HEK293 (cell line): ENCODE results near the gene EMILIN1.
A peak's percentile ranks its signal among the peaks of the same experiment; 100 is the strongest.

Experiments used
- GLI2 ChIP-seq: fragments of 450-650 bp; formaldehyde crosslinking; IDR thresholded peaks from 2 replicates; pipeline ENCODE4; 2017; ENCODE audit warnings: missing biosample characterization, missing genetic modification characterization, low read depth, borderline replicate concordance
- GLI4 ChIP-seq: fragments of 450-650 bp; formaldehyde crosslinking; IDR thresholded peaks from 2 replicates; pipeline ENCODE4 v1.5.1; 2016; ENCODE audit warnings: missing biosample characterization, missing genetic modification characterization
- IKZF3 ChIP-seq: fragments of 450-650 bp; IDR thresholded peaks from 2 replicates; pipeline ENCODE4 v1.5.0; 2018; ENCODE audit warnings: missing biosample characterization, mild to moderate bottlenecking, missing genetic modification characterization, moderate library complexity
- KLF1 ChIP-seq: fragments of 450-650 bp; formaldehyde crosslinking; IDR thresholded peaks from 2 replicates; pipeline ENCODE4 v1.5.1; 2016; ENCODE audit warnings: missing biosample characterization, missing genetic modification characterization
- KLF7 ChIP-seq: fragments of 450-650 bp; formaldehyde crosslinking; IDR thresholded peaks from 2 replicates; pipeline ENCODE4 v1.5.1; 2016; ENCODE audit warnings: missing biosample characterization, missing genetic modification characterization, borderline replicate concordance
- REPIN1 ChIP-seq: fragments of 450-650 bp; formaldehyde crosslinking; IDR thresholded peaks from 2 replicates; pipeline ENCODE4 v1.5.1; 2017; ENCODE audit warnings: missing biosample characterization, missing genetic modification characterization, low read depth
- SETDB1 ChIP-seq: IDR thresholded peaks from one replicate; pipeline ENCODE4 v1.6.1; 2017; ENCODE audit warnings: mild to moderate bottlenecking, low read length, moderate library complexity, mixed read lengths; ENCODE audit not compliant: insufficient read length
- ZBTB20 ChIP-seq: fragments of 450-650 bp; formaldehyde crosslinking; IDR thresholded peaks from 2 replicates; pipeline ENCODE4 v1.5.1; 2016; ENCODE audit warnings: missing biosample characterization, missing genetic modification characterization
- ZBTB48 ChIP-seq: fragments of 450-650 bp; formaldehyde crosslinking; IDR thresholded peaks from 2 replicates; pipeline ENCODE4 v1.5.1; 2016; ENCODE audit warnings: missing biosample characterization, missing genetic modification characterization
- ZBTB7A ChIP-seq: fragments of 450-650 bp; formaldehyde crosslinking; IDR thresholded peaks from 2 replicates; pipeline ENCODE4 v1.5.1; 2016; ENCODE audit warnings: low read depth, missing biosample characterization, missing genetic modification characterization
- ZNF10 ChIP-seq: fragments of 450-650 bp; formaldehyde crosslinking; IDR thresholded peaks from 2 replicates; pipeline ENCODE4 v1.5.1; 2017; ENCODE audit warnings: missing biosample characterization, missing genetic modification characterization
- ZNF16 ChIP-seq: fragments of 450-650 bp; formaldehyde crosslinking; IDR thresholded peaks from 2 replicates; pipeline ENCODE4 v1.5.1; 2016; ENCODE audit warnings: low read depth, missing biosample characterization, missing genetic modification characterization
- ZNF211 ChIP-seq: fragments of 450-650 bp; formaldehyde crosslinking; IDR thresholded peaks from 2 replicates; pipeline ENCODE4 v1.5.1; 2016; ENCODE audit warnings: low read depth, missing biosample characterization, missing genetic modification characterization
- ZNF223 ChIP-seq: fragments of 450-650 bp; formaldehyde crosslinking; IDR thresholded peaks from 2 replicates; pipeline ENCODE4 v1.5.1; 2016; ENCODE audit warnings: missing biosample characterization, missing genetic modification characterization
- ZNF24 ChIP-seq: fragments of 450-650 bp; formaldehyde crosslinking; IDR thresholded peaks from 2 replicates; pipeline ENCODE4 v1.5.1; 2016; ENCODE audit warnings: missing biosample characterization, missing genetic modification characterization
- ZNF292 ChIP-seq: fragments of 450-650 bp; formaldehyde crosslinking; IDR thresholded peaks from 2 replicates; pipeline ENCODE4 v1.5.1; 2016; ENCODE audit warnings: low read depth, missing biosample characterization, missing genetic modification characterization, borderline replicate concordance
- ZNF350 ChIP-seq: fragments of 450-650 bp; formaldehyde crosslinking; IDR thresholded peaks from 2 replicates; pipeline ENCODE4 v1.5.0; 2017; ENCODE audit warnings: missing biosample characterization, mild to moderate bottlenecking, missing genetic modification characterization
- ZNF433 ChIP-seq: fragments of 450-650 bp; formaldehyde crosslinking; IDR thresholded peaks from 2 replicates; pipeline ENCODE4 v1.5.1; 2016; ENCODE audit warnings: missing biosample characterization, missing genetic modification characterization, low read depth
- ZNF529 ChIP-seq: fragments of 450-650 bp; formaldehyde crosslinking; IDR thresholded peaks from 2 replicates; pipeline ENCODE4 v1.5.1; 2017; ENCODE audit warnings: missing genetic modification characterization, missing biosample characterization; ENCODE audit not compliant: insufficient replicate concordance
- ZNF596 ChIP-seq: fragments of 450-650 bp; IDR thresholded peaks from 2 replicates; pipeline ENCODE4 v1.5.0; 2018; ENCODE audit warnings: missing biosample characterization, mild to moderate bottlenecking, missing genetic modification characterization, moderate library complexity
- ZNF660 ChIP-seq: fragments of 450-650 bp; IDR thresholded peaks from 2 replicates; pipeline ENCODE4 v1.5.1; 2018; ENCODE audit warnings: missing biosample characterization, mild to moderate bottlenecking, missing genetic modification characterization
- ZNF664 ChIP-seq: fragments of 450-650 bp; formaldehyde crosslinking; IDR thresholded peaks from 2 replicates; pipeline ENCODE4 v1.5.1; 2016; ENCODE audit warnings: missing biosample characterization, missing genetic modification characterization
- ZNF76 ChIP-seq: fragments of 450-650 bp; formaldehyde crosslinking; IDR thresholded peaks from 2 replicates; pipeline ENCODE4; 2016; ENCODE audit warnings: low read depth, missing biosample characterization, missing genetic modification characterization, borderline replicate concordance
- ZNF792 ChIP-seq: fragments of 450-650 bp; formaldehyde crosslinking; IDR thresholded peaks from 2 replicates; pipeline ENCODE4 v1.5.1; 2016; ENCODE audit warnings: missing biosample characterization, missing genetic modification characterization
- ZNF837 ChIP-seq: fragments of 450-650 bp; formaldehyde crosslinking; IDR thresholded peaks from 2 replicates; pipeline ENCODE4 v1.5.1; 2016; ENCODE audit warnings: missing biosample characterization, missing genetic modification characterization
- ZXDB ChIP-seq: fragments of 450-650 bp; formaldehyde crosslinking; IDR thresholded peaks from 2 replicates; pipeline ENCODE4 v1.5.1; 2016; ENCODE audit warnings: missing biosample characterization, missing genetic modification characterization
- TF ChIP-seq, protein P1 (sequence below): fragments of 450-650 bp; formaldehyde crosslinking; IDR thresholded peaks from 2 replicates; pipeline ENCODE4 v1.5.1; 2016; ENCODE audit warnings: missing biosample characterization, missing genetic modification characterization
- TF ChIP-seq, protein P2 (sequence below): fragments of 450-650 bp; formaldehyde crosslinking; IDR thresholded peaks from 2 replicates; pipeline ENCODE4 v1.5.1; 2016; ENCODE audit warnings: missing biosample characterization, missing genetic modification characterization
- TF ChIP-seq, protein P3 (sequence below): fragments of 450-650 bp; formaldehyde crosslinking; IDR thresholded peaks from 2 replicates; pipeline ENCODE4 v1.5.1; 2016; ENCODE audit warnings: missing biosample characterization, missing genetic modification characterization
- TF ChIP-seq, protein P4 (sequence below): fragments of 450-650 bp; formaldehyde crosslinking; IDR thresholded peaks from 2 replicates; pipeline ENCODE4 v1.5.1; 2016; ENCODE audit warnings: missing biosample characterization, missing genetic modification characterization, low read depth
- TF ChIP-seq, protein P5 (sequence below): fragments of 450-650 bp; formaldehyde crosslinking; IDR thresholded peaks from 2 replicates; pipeline ENCODE4 v1.5.1; 2017; ENCODE audit warnings: missing biosample characterization, missing genetic modification characterization

EMILIN1 gene

DNA sequence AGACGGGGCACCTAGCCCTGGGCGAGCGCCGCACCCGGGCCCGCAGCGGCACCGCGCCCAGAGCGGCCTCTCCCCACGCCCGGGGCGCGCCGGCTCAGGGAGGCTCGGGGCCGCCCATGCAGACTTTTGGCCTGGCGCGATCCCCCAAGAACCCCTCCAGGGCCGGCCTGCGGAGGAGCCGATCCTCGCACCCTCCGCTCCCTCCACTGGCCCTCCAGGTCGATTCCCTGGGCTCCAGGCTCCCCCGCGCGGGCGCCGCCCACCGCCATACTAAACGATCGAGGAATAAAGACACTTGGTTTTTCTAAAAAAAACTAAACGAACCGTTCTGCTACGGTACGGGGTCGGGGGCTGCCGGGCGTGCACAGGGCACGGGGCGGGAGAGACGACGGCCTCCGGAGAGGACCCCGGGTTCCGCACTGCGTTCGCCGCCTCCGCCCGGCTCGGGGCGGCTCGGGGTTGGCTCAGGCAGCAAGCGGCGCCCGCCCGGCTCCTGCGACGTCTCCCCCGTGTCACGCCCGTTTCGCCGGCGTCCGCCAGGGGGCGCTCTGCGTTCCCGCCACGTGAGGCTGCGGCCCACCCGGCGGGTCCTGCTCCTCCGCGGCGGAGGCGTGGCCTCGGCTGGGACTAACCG, 7.8 kb downstream of the EMILIN1 start (continued):
- TF ChIP-seq ZNF16 (tag by site-specific recombination): no peak
- TF ChIP-seq ZNF211 (tag by site-specific recombination): no peak
- no peak for TF ChIP-seq ZNF350 (tag by site-specific recombination)
- no peak for TF ChIP-seq GLI4 (tag by site-specific recombination)
- TF ChIP-seq ZBTB7A (tag by site-specific recombination): no peak; the same call in 1 of the 2 replicates
- no peak; the same call in 1 of the 2 replicates for TF ChIP-seq ZBTB20 (tag by site-specific recombination)
- no peak for TF ChIP-seq ZNF596 (tag by site-specific recombination)
- no peak for TF ChIP-seq ZNF223 (tag by site-specific recombination)
- peak; percentile 63; the same call in 1 of the 2 replicates for TF ChIP-seq ZNF10 (tag by site-specific recombination)
- TF ChIP-seq GLI2 (tag by site-specific recombination): no peak
- no peak for TF ChIP-seq REPIN1 (tag by site-specific recombination)
- TF ChIP-seq ZNF837 (tag by site-specific recombination): no peak
- TF ChIP-seq ZNF76: 0 out of 2 replicates have a peak, but pooled peaks have one; percentile 12
- TF ChIP-seq ZBTB48: no peak
- no peak for TF ChIP-seq KLF1 (tag by site-specific recombination)
- no peak for TF ChIP-seq KLF7
- TF ChIP-seq, protein P1, sequence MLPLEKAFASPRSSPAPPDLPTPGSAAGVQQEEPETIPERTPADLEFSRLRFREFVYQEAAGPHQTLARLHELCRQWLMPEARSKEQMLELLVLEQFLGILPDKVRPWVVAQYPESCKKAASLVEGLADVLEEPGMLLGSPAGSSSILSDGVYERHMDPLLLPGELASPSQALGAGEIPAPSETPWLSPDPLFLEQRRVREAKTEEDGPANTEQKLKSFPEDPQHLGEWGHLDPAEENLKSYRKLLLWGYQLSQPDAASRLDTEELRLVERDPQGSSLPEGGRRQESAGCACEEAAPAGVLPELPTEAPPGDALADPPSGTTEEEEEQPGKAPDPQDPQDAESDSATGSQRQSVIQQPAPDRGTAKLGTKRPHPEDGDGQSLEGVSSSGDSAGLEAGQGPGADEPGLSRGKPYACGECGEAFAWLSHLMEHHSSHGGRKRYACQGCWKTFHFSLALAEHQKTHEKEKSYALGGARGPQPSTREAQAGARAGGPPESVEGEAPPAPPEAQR (tag by site-specific recombination): no peak
- TF ChIP-seq ZNF664 (tag by site-specific recombination): no peak
- TF ChIP-seq ZNF292: no peak
- TF ChIP-seq ZNF529 (tag by site-specific recombination): no peak
- TF ChIP-seq, protein P2, sequence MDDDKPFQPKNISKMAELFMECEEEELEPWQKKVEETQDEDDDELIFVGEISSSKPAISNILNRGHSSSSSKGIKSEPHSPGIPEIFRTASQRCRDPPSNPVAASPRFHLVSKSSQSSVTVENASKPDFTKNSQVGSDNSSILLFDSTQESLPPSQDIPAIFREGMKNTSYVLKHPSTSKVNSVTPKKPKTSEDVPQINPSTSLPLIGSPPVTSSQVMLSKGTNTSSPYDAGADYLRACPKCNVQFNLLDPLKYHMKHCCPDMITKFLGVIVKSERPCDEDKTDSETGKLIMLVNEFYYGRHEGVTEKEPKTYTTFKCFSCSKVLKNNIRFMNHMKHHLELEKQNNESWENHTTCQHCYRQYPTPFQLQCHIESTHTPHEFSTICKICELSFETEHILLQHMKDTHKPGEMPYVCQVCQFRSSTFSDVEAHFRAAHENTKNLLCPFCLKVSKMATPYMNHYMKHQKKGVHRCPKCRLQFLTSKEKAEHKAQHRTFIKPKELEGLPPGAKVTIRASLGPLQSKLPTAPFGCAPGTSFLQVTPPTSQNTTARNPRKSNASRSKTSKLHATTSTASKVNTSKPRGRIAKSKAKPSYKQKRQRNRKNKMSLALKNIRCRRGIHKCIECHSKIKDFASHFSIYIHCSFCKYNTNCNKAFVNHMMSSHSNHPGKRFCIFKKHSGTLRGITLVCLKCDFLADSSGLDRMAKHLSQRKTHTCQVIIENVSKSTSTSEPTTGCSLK: no peak
- TF ChIP-seq ZNF792 (tag by site-specific recombination): no peak
- TF ChIP-seq ZXDB: no peak
- peak; percentile 62; the same call in 1 of the 2 replicates for TF ChIP-seq ZNF660 (tag by site-specific recombination)
- TF ChIP-seq ZNF433 (tag by site-specific recombination): no peak
- TF ChIP-seq, protein P3, sequence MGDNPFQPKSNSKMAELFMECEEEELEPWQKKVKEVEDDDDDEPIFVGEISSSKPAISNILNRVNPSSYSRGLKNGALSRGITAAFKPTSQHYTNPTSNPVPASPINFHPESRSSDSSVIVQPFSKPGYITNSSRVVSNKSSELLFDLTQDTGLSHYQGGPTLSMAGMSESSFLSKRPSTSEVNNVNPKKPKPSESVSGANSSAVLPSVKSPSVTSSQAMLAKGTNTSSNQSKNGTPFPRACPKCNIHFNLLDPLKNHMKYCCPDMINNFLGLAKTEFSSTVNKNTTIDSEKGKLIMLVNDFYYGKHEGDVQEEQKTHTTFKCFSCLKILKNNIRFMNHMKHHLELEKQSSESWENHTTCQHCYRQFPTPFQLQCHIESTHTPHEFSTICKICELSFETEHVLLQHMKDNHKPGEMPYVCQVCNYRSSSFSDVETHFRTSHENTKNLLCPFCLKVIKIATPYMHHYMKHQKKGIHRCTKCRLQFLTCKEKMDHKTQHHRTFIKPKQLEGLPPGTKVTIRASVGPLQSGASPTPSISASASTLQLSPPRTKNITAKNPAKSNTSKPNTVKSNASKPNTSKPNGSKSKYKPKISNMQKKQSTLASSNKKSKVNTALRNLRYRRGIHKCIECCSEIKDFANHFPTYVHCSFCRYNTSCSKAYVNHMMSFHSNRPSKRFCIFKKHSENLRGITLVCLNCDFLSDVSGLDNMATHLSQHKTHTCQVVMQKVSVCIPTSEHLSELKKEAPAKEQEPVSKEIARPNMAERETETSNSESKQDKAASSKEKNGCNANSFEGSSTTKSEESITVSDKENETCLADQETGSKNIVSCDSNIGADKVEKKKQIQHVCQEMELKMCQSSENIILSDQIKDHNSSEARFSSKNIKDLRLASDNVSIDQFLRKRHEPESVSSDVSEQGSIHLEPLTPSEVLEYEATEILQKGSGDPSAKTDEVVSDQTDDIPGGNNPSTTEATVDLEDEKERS (tag by site-specific recombination): no peak
- TF ChIP-seq SETDB1: no peak
- TF ChIP-seq ZNF24 (tag by site-specific recombination): no peak
- TF ChIP-seq, protein P4, sequence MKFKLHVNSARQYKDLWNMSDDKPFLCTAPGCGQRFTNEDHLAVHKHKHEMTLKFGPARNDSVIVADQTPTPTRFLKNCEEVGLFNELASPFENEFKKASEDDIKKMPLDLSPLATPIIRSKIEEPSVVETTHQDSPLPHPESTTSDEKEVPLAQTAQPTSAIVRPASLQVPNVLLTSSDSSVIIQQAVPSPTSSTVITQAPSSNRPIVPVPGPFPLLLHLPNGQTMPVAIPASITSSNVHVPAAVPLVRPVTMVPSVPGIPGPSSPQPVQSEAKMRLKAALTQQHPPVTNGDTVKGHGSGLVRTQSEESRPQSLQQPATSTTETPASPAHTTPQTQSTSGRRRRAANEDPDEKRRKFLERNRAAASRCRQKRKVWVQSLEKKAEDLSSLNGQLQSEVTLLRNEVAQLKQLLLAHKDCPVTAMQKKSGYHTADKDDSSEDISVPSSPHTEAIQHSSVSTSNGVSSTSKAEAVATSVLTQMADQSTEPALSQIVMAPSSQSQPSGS (tag by site-specific recombination): no peak
- no peak for TF ChIP-seq IKZF3 (tag by site-specific recombination)
- TF ChIP-seq, protein P5, sequence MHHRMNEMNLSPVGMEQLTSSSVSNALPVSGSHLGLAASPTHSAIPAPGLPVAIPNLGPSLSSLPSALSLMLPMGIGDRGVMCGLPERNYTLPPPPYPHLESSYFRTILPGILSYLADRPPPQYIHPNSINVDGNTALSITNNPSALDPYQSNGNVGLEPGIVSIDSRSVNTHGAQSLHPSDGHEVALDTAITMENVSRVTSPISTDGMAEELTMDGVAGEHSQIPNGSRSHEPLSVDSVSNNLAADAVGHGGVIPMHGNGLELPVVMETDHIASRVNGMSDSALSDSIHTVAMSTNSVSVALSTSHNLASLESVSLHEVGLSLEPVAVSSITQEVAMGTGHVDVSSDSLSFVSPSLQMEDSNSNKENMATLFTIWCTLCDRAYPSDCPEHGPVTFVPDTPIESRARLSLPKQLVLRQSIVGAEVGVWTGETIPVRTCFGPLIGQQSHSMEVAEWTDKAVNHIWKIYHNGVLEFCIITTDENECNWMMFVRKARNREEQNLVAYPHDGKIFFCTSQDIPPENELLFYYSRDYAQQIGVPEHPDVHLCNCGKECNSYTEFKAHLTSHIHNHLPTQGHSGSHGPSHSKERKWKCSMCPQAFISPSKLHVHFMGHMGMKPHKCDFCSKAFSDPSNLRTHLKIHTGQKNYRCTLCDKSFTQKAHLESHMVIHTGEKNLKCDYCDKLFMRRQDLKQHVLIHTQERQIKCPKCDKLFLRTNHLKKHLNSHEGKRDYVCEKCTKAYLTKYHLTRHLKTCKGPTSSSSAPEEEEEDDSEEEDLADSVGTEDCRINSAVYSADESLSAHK (tag by site-specific recombination): no peak
